ENCODE measurements around the gene PYDC1.

DNA sequence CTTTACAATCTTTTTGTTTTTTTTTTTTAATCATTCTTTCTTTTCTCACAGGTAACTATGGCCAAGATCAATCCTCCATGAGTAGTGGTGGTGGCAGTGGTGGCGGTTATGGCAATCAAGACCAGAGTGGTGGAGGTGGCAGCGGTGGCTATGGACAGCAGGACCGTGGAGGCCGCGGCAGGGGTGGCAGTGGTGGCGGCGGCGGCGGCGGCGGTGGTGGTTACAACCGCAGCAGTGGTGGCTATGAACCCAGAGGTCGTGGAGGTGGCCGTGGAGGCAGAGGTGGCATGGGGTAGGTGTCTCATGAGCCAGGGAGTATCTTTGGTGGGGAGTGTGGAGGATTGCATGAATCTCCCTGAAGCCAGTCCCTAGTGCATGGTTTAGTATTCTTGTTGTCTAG, 32.0 kb downstream of the PYDC1 start:
- TF ChIP-seq TAF1 (IDR thresholded peaks at IDR 0.05; ENCODE audit: low read depth, low read length): no peak
- TF ChIP-seq POLR2AphosphoS5 (IDR thresholded peaks at IDR 0.05; ENCODE audit: low read depth, low read length): no peak

Measured in GM12891 (cell line).